Keratinocyte (primary cell): ENCODE results near the gene TENM4.

Experiments used
- CTCF ChIP-seq, 3 experiments: IDR thresholded peaks in 1 of 3; conservative IDR thresholded peaks in 1 of 3; optimal IDR thresholded peaks in 1 of 3; 2 replicates in 2 of 3; 3 replicates in 1 of 3; pipeline versions ENCODE3 to v1.5.1; 2011; ENCODE audit warnings: low read length in 3 of 3, mild to moderate bottlenecking in 3 of 3, moderate library complexity in 2 of 3, control low read depth in 1 of 3, inconsistent platforms in 1 of 3; ENCODE audit not compliant: insufficient read depth in 2 of 3; ENCODE audit errors: extremely low read depth in 1 of 3
- EZH2 ChIP-seq: IDR thresholded peaks from one replicate; pipeline ENCODE4 v1.6.1; 2012; ENCODE audit warnings: inconsistent platforms, mild to moderate bottlenecking, low read length, moderate library complexity

GRCh38 chr11:78821371-78822306, 619.2 kb downstream of the TENM4 start:
- TF ChIP-seq CTCF (optimal IDR thresholded peaks at IDR 0.05 in 1 of 3, IDR thresholded peaks at IDR 0.05 in 1 of 3, conservative IDR thresholded peaks at IDR 0.05 in 1 of 3; ENCODE audit: extremely low read depth in 1 of 3, insufficient read depth in 2 of 3, low read length in 3 of 3) (no peak), EZH2 (no peak)
